ENCODE data around the gene DHFR. TPM values are rescaled to one million over a fixed set of nuclear protein-coding genes. Genes with fewer than 3 reads are reported as not detected.

The DHFR gene
- total RNA-seq, 4 donors from 2014 or later, result 4.3 to 14.8 (median 8.6) TPM

- ATAC-seq, result no peak
- Histone ChIP-seq H3K36me3 (peaks cover 0 to 64% of the 10 kb centered on the region in 2 donors), H3K4me1 (peaks cover 5 to 12% (median 5%) of the 10 kb centered on the region in 3 donors), H3K4me3 (no peak overlapping the region), H3K27me3 (no peaks in the 10 kb centered on the region), H3K9me3 (no peaks in the 10 kb centered on the region), H3K27ac (no peak overlapping the region)
- 67 to 86% methylated on average over 1 to 5 of the region's 5 CpGs for WGBS, 2 donors (ENCODE audit: low coverage in 1 of 2)
- TF ChIP-seq POLR2A (IDR thresholded peaks at IDR 0.05), result no peak
- TF ChIP-seq EP300 (IDR thresholded peaks at IDR 0.05), result no peak
Measured at GRCh38 chr5:80659106-80659505, 4.3 kb upstream of the DHFR start.

DNA sequence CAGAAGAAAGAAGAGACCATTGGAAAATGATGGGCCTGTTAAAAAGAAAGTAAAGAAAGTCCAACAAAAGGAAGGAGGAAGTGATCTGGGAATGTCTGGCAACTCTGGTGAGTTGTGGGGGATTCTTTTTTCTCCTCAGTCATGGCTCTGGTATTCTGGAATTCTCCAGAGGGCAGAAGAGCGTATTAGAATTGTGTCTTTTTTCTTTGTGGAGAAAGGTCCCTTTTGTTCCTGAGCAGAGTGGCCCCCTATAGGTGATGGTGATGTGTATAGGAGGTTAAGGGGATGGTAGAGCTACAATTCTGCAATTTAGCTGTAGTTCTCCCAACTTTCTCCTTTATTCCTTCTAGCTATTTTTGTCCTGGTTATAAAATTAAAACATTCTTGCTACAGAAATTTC is 1.6 kb upstream of the DHFR start:
- H3K9me3 ChIP-seq, result no peaks in the 10 kb centered on the region
- ATAC-seq, result no peak
- TF ChIP-seq POLR2AphosphoS5 (IDR thresholded peaks at IDR 0.05) (no peak), POLR2A (IDR thresholded peaks at IDR 0.05) (no peak), EP300 (IDR thresholded peaks at IDR 0.05) (no peak)
- TF ChIP-seq, protein P1, sequence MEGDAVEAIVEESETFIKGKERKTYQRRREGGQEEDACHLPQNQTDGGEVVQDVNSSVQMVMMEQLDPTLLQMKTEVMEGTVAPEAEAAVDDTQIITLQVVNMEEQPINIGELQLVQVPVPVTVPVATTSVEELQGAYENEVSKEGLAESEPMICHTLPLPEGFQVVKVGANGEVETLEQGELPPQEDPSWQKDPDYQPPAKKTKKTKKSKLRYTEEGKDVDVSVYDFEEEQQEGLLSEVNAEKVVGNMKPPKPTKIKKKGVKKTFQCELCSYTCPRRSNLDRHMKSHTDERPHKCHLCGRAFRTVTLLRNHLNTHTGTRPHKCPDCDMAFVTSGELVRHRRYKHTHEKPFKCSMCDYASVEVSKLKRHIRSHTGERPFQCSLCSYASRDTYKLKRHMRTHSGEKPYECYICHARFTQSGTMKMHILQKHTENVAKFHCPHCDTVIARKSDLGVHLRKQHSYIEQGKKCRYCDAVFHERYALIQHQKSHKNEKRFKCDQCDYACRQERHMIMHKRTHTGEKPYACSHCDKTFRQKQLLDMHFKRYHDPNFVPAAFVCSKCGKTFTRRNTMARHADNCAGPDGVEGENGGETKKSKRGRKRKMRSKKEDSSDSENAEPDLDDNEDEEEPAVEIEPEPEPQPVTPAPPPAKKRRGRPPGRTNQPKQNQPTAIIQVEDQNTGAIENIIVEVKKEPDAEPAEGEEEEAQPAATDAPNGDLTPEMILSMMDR (IDR thresholded peaks at IDR 0.05), result no peak
- WGBS, 2 donors (ENCODE audit: low coverage in 1 of 2), result 0 to 55% methylated on average over 1 of the region's 1 CpG
- H3K4me1 ChIP-seq, result peaks cover 5 to 23% (median 9%) of the 10 kb centered on the region in 3 donors
- no peaks in the 10 kb centered on the region for H3K27me3 ChIP-seq
- H3K4me3 ChIP-seq, result no peak overlapping the region
- H3K27ac ChIP-seq, result no peak overlapping the region
- peaks cover 0 to 52% of the 10 kb centered on the region in 2 donors for H3K36me3 ChIP-seq

DNA sequence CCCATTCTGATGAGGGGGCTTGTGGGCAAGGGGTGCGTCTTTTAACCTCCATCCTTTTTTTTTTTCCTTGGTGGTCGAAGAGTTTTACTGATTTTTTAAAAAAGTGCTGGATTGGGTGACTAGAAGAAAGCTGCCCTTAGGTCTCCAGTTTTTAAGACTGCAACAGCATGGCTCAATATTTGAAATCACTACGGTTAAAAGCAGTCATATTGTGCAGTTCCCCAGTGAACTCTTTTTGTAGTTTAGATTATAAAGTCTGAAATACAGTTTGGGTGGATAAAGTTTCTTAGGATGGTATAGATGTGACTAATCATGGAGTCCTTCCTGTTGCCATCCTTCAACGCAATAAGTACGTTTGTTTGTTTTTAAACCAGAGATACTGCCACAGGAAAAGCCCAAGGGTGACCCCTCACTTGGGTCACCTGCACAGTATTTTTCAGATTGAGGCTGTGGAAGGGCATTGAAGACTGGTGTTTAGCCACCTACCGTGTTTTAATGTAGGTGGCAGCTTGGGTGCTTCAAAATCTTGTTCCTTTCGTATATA is 520 bp upstream of the DHFR start:
- H3K4me1 ChIP-seq, result peaks cover 5 to 23% (median 9%) of the 10 kb centered on the region in 3 donors
- no peaks in the 10 kb centered on the region for H3K9me3 ChIP-seq
- no peak for TF ChIP-seq POLR2AphosphoS5 (IDR thresholded peaks at IDR 0.05)
- no peak for TF ChIP-seq EP300 (IDR thresholded peaks at IDR 0.05)
- TF ChIP-seq, protein P1 (IDR thresholded peaks at IDR 0.05), result no peak
- TF ChIP-seq POLR2A (IDR thresholded peaks at IDR 0.05), result no peak
- no peaks in the 10 kb centered on the region for H3K27me3 ChIP-seq
- ATAC-seq, result no peak
- H3K36me3 ChIP-seq, result peaks cover 0 to 40% of the 10 kb centered on the region in 2 donors
- peak overlapping the region; percentile 45 to 95 for H3K4me3 ChIP-seq
- WGBS, 2 donors (ENCODE audit: low coverage in 1 of 2), result 13 to 18% methylated on average over 7 of the region's 7 CpGs
- H3K27ac ChIP-seq, result peak overlapping the region; percentile 56 to 94 (median 94)

- Histone ChIP-seq H3K27ac (peak overlapping the region in 3 of 4 donors; percentile 94), H3K36me3 (peaks cover 0 to 29% of the 10 kb centered on the region in 2 donors), H3K4me3 (peak overlapping the region; percentile 45 to 95), H3K4me1 (peaks cover 5 to 23% (median 9%) of the 10 kb centered on the region in 3 donors), H3K9me3 (no peaks in the 10 kb centered on the region), H3K27me3 (no peaks in the 10 kb centered on the region)
- ATAC-seq, result no peak
- WGBS, 2 donors (ENCODE audit: low coverage in 1 of 2), result 0% methylated on average over 2 of the region's 24 CpGs; no CpG with 5 or more reads in 1 of the 2 donors
- TF ChIP-seq POLR2A (IDR thresholded peaks at IDR 0.05) (no peak), POLR2AphosphoS5 (IDR thresholded peaks at IDR 0.05) (no peak), EP300 (IDR thresholded peaks at IDR 0.05) (no peak)
- TF ChIP-seq, protein P1 (IDR thresholded peaks at IDR 0.05), result no peak
Measured at GRCh38 chr5:80654054-80654390, 761 bp downstream of the DHFR start.

DNA sequence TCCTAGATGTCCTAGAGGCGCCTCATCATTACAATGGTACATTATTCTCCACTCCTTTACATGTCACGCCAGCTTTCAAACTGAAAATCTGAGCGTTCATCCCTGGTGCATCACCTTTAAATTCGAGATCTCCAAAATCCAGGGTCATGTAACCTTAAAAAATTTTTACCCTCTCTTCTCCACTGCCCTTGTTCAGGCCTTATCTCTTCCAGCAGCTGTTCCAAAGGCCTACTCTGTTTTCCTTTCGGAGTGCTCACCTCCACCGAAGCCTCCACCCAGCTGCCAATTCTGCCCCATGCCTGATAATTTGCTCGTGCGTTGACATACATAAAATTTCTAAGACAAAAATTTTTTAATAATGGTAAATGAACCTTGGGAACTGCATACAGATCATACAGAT is 1.3 kb downstream of the DHFR start:
- Histone ChIP-seq H3K27me3 (no peaks in the 10 kb centered on the region), H3K9me3 (no peaks in the 10 kb centered on the region), H3K36me3 (peaks cover 0 to 29% of the 10 kb centered on the region in 2 donors), H3K27ac (no peak overlapping the region), H3K4me3 (peak overlapping the region in 1 of 2 donors; percentile 95), H3K4me1 (peaks cover 5 to 23% (median 9%) of the 10 kb centered on the region in 3 donors)
- no peak for ATAC-seq
- WGBS, 2 donors (ENCODE audit: low coverage in 1 of 2), result 35 to 41% methylated on average over 7 of the region's 8 CpGs
- TF ChIP-seq POLR2AphosphoS5 (IDR thresholded peaks at IDR 0.05), result no peak
- TF ChIP-seq, protein P1 (IDR thresholded peaks at IDR 0.05), result no peak
- no peak for TF ChIP-seq POLR2A (IDR thresholded peaks at IDR 0.05)
- no peak for TF ChIP-seq EP300 (IDR thresholded peaks at IDR 0.05)
